ENCODE measurements around the gene RCOR1.
"Not testable (repeated sequence)": the region's sequence is repeated elsewhere in the genome, so short reads cannot be mapped to it uniquely, and the experiment has no call there.

RCOR1 gene

GRCh38 chr14:102591944-102592762, at the start of gene RCOR1:
Gene RCOR1 (plus strand): TSS chr14:102592649. CDS start chr14:102592887, 238 bp downstream.
- DNase-seq (ENCODE audit: low read depth): peak; percentile 97

GRCh38 chr14:102544046-102544746, 48.3 kb upstream of the RCOR1 start:
- DNase-seq (ENCODE audit: low read depth): no peak

GRCh38 chr14:102544747-102545460, 47.5 kb upstream of the RCOR1 start:
- DNase-seq (ENCODE audit: low read depth): no peak

- no peak for DNase-seq (ENCODE audit: low read depth)
Observed at GRCh38 chr14:102545461-102546265, 46.8 kb upstream of the RCOR1 start.

GRCh38 chr14:102548616-102549240, 43.7 kb upstream of the RCOR1 start:
- DNase-seq (ENCODE audit: low read depth): no peak

GRCh38 chr14:102550927-102551401, 41.5 kb upstream of the RCOR1 start:
- DNase-seq (ENCODE audit: low read depth): not testable (repeated sequence)

- no peak for DNase-seq (ENCODE audit: low read depth)
Observed at GRCh38 chr14:102551995-102552705, 40.3 kb upstream of the RCOR1 start.

GRCh38 chr14:102554821-102555819, 37.3 kb upstream of the RCOR1 start:
- peak; percentile 39 for DNase-seq (ENCODE audit: low read depth)

GRCh38 chr14:102556098-102556677, 36.3 kb upstream of the RCOR1 start:
- DNase-seq (ENCODE audit: low read depth): no peak

- DNase-seq (ENCODE audit: low read depth): no peak
Observed at GRCh38 chr14:102557434-102558226, 34.8 kb upstream of the RCOR1 start.

GRCh38 chr14:102558556-102558955, 33.9 kb upstream of the RCOR1 start:
- no peak for DNase-seq (ENCODE audit: low read depth)

- no peak for DNase-seq (ENCODE audit: low read depth)
Observed at GRCh38 chr14:102560458-102561261, 31.8 kb upstream of the RCOR1 start.

GRCh38 chr14:102565331-102565887, 27.0 kb upstream of the RCOR1 start:
- no peak for DNase-seq (ENCODE audit: low read depth)

- DNase-seq (ENCODE audit: low read depth): no peak
Observed at GRCh38 chr14:102565959-102566358, 26.5 kb upstream of the RCOR1 start.

- peak; percentile 45 for DNase-seq (ENCODE audit: low read depth)
Observed at GRCh38 chr14:102568115-102568614, 24.3 kb upstream of the RCOR1 start.

GRCh38 chr14:102570334-102570995, 22.0 kb upstream of the RCOR1 start:
- DNase-seq (ENCODE audit: low read depth): no peak
